ENCODE measurements around the gene MYRIP.

DNA sequence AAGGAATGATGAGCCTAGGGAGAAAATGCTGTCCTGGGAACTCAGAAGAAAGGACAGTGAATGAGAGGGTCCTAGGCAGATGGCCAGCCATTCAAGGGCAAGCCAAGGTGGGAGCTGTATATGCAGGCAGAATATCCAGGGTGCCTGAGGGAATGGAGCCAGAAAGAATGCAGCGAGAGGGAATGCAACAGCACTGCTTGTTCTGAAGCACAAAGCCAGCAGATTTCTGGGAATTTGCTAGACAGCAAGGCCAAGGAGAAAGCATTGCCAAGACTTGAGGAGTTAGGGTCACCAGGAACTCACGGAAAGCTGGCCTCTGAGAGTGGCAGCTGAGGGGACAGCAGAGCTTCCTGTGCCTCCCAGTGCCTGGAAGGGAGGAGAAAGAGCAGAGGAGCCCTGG lies 200.6 kb downstream of the MYRIP start:
- TF ChIP-seq POLR2A (IDR thresholded peaks at IDR 0.05) (no peak), CTCF (IDR thresholded peaks at IDR 0.05 in 8 of 11, conservative IDR thresholded peaks at IDR 0.05 in 3 of 11) (no peak), POLR2AphosphoS5 (IDR thresholded peaks at IDR 0.05) (no peak)
